Measurements from ENCODE around the gene KLHL15.

Gene KLHL15

DNA sequence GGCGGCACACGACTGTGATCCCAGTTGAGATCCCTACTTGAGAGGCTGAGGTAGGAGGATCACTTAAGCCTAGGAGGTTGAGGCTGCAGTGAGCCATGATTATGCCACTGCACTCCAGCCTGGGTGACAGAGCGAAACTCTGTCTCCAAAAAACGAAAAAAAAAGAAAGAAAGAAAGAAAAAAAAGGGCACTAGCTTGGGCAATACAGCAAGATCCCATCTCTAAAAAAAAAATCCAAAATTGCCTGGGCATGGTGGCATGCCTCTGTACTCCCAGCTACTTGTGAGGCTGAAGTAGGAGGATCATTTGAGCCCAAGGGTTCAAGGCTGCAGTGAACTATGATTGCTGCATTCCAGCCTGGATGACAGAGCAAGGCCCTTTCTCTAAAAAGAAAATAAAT, 10.7 kb upstream of the KLHL15 start:
- H3K4me3 ChIP-seq (ENCODE audit: low read depth, low read length): no peak overlapping the region
- DNase-seq (ENCODE audit: low read depth): no peak
- TF ChIP-seq, protein P1, sequence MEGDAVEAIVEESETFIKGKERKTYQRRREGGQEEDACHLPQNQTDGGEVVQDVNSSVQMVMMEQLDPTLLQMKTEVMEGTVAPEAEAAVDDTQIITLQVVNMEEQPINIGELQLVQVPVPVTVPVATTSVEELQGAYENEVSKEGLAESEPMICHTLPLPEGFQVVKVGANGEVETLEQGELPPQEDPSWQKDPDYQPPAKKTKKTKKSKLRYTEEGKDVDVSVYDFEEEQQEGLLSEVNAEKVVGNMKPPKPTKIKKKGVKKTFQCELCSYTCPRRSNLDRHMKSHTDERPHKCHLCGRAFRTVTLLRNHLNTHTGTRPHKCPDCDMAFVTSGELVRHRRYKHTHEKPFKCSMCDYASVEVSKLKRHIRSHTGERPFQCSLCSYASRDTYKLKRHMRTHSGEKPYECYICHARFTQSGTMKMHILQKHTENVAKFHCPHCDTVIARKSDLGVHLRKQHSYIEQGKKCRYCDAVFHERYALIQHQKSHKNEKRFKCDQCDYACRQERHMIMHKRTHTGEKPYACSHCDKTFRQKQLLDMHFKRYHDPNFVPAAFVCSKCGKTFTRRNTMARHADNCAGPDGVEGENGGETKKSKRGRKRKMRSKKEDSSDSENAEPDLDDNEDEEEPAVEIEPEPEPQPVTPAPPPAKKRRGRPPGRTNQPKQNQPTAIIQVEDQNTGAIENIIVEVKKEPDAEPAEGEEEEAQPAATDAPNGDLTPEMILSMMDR (IDR thresholded peaks at IDR 0.05; ENCODE audit: control insufficient read depth, extremely low read depth, insufficient read depth): no peak

DNA sequence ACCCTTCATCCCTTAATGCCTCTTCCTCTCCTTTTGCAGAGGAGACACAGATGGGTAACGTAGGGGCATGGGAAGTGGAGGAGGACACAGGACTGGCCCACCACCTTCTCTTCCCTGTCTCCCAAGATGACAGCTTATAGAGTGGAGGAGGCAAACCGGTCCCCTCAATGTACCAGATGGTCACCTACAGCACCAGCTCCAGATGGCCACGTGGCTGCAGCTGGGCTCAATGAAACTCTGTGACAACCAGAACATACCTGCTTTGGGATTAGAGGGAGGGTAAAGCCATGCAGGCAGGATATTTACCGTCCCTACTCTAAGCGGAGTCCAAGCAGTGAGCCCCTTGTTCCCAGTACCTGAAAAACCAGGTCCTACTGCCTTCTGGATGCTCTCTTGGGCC, 7.5 kb upstream of the KLHL15 start:
- H3K4me3 ChIP-seq (ENCODE audit: low read depth, low read length): no peak overlapping the region
- no peak for DNase-seq (ENCODE audit: low read depth)
- TF ChIP-seq, protein P1 (IDR thresholded peaks at IDR 0.05; ENCODE audit: control insufficient read depth, extremely low read depth, insufficient read depth): no peak

DNA sequence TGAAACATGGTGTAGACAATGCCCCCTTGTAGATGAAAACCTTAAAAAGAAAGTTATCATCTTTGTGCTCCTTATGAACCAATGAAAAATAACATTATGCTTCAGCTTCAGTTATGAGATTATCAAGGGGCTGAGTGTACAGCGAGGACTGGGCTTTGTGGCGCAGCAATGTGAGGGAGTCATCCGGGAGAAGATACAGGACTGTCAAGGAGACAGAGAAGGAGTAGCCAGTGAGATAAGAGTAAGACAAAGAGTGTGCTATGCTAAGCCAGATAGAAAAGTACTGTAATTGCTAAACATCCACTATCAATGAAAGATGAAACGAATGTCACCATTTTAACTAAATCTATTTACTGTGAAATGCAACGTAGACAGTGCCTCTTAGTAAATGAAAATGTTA, 3.6 kb upstream of the KLHL15 start:
- no peak overlapping the region for H3K4me3 ChIP-seq (ENCODE audit: low read depth, low read length)
- DNase-seq (ENCODE audit: low read depth): no peak
- TF ChIP-seq, protein P1 (IDR thresholded peaks at IDR 0.05; ENCODE audit: control insufficient read depth, extremely low read depth, insufficient read depth): no peak

DNA sequence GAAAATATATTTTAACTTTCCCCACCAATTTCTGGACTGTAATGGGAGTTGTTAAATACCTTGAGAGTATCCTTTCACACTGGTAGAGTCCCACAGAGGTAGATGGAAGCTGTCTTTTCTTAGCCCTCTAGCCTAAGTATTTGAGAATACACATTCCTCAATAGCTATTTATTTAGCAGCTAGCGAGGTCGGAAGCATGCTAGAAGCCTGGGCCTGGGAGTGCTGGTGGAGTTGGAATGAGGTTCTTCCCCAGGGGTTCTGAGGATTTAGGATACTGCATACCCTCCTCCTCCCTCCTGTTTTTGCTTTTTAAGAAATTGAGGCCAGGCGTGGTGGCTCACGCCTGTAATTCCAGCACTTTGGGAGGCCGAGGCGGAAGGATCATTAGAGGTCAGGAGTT, 999 bp upstream of the KLHL15 start:
- DNase-seq (ENCODE audit: low read depth): no peak
- H3K4me3 ChIP-seq (ENCODE audit: low read depth, low read length): no peak overlapping the region
- TF ChIP-seq, protein P1 (IDR thresholded peaks at IDR 0.05; ENCODE audit: control insufficient read depth, extremely low read depth, insufficient read depth): no peak

DNA sequence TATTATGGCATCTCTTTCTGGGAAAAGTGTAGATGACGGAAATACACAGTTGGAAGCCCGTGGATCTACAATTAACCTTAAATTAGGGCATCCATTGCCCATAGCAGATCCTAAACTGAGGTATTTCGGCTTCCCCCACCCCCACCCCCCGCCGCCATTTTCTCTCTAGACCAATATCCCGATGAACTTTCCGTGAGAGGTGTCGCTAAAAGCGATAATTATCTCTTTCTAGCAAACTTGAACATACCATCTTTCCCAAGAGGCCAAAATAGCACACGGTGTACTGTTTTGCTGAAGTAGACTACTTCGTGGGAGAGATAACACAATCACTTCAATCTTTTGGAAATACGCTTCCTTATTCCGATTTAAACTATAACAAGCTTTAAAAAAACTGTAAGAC, 554 bp downstream of the KLHL15 start:
- no peak for DNase-seq (ENCODE audit: low read depth)
- no peak overlapping the region for H3K4me3 ChIP-seq (ENCODE audit: low read depth, low read length)
- TF ChIP-seq, protein P1 (IDR thresholded peaks at IDR 0.05; ENCODE audit: control insufficient read depth, extremely low read depth, insufficient read depth): no peak

DNA sequence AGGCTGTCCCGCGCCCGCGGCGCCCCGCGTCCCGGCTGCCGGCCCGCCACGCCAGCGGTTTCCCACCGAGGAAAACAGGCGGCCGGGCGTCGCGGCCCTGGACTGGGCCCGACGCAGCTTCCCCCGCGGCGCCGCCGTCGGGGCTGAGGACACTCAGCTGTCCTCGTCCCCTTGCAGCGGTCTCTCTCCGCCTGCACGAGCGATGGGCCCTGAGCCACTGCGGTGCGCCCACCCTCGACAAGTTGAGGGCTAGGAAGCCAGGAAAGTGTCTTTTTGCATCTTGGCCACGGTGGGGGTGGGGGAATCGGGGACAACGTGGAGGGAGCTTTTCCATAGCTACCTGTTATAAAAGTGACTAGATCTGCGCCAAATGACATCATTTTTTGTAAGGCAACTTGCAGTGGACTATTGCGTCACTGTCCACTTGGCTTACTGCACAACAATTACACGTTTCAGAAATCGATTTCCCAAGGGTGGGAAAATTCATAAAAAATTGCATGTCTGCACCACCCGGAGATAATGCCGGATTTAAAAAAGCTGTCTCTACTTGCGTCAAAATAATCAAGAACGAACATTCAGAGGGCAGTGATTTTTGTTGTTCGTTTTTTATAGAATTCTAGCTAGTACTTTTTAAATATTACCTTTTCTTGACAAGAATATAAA, 1.1 kb downstream of the KLHL15 start:
- DNase-seq (ENCODE audit: low read depth): no peak
- peak overlapping the region; percentile 58 for H3K4me3 ChIP-seq (ENCODE audit: low read depth, low read length)
- TF ChIP-seq, protein P1 (IDR thresholded peaks at IDR 0.05; ENCODE audit: control insufficient read depth, extremely low read depth, insufficient read depth): no peak

Measured in LNCaP clone FGC (cell line).